K562 (cell line): ENCODE results near the gene MEOX2. TPM values are rescaled to one million over a fixed set of nuclear protein-coding genes. Genes with fewer than 3 reads are reported as not detected.
A peak's percentile ranks its signal among the peaks of the same experiment; 100 is the strongest.

Experiments
- ATAC-seq: fragments of 200-7000 bp; cut with Tn5 transposase; 3 replicates; pipeline ENCODE4 v1.9.1; 2020; ENCODE audit warnings: moderate library complexity
- BruUV-seq: library from RNA; stranded (reverse); fragments of 400-500 nt; replicated peaks from 2 replicates; lab custom pipeline; 2021; lab: Mats Ljungman, UMichigan
- CTCF ChIA-PET: fragments of 300-600 bp; formaldehyde crosslinking; extraction: SDS; loops from one replicate; lab custom pipeline; 2021; ENCODE audit warnings: low intra/inter-chr PET ratio; lab: Yijun Ruan, JAX
- POLR2A ChIA-PET: fragments of 300-600, 350-650 bp; sonication (Branson Sonifier 250); formaldehyde crosslinking; extraction: SDS; loops from one replicate; lab custom pipeline; 2021; ENCODE audit warnings: antibody characterized with exemption, inconsistent platforms; lab: Yijun Ruan, JAX
- DNase-seq, 4 experiments: peaks; one replicate each; pipeline versions ENCODE4 v3.0.0 to v3.0.0-alpha.2; 2011 to 2018; ENCODE audit warnings: low spot score in 3 of 4, mixed read lengths in 3 of 4; ENCODE audit errors: extremely low read depth in 1 of 4
- FAIRE-seq: peaks from 2 replicates; lab custom pipeline; 2011; peaks lifted over from hg19 to GRCh38; lab: Jason Lieb, UNC
- H2AFZ ChIP-seq: 2 replicates; pipeline ENCODE4 v1.6.0; 2011; ENCODE audit warnings: low read depth, low read length, control low read depth, inconsistent platforms
- H3K27ac ChIP-seq: fragments of 200-600 bp; 3 replicates; pipeline ENCODE4 v1.8.0; 2011; ENCODE audit warnings: low read depth, mild to moderate bottlenecking, control low read depth, inconsistent platforms, low read length, moderate library complexity, mixed read lengths; ENCODE audit errors: extremely low read depth
- H3K27me3 ChIP-seq, 2 experiments: fragments of 300-600 bp in 1 of 2; 2 replicates in 1 of 2; 3 replicates in 1 of 2; pipeline versions ENCODE4 v1.6.0 to v1.8.0; 2011; ENCODE audit warnings: inconsistent platforms in 2 of 2, low read length in 2 of 2, mild to moderate bottlenecking in 1 of 2, mixed read lengths in 1 of 2, moderate library complexity in 1 of 2; ENCODE audit not compliant: control insufficient read depth in 2 of 2, insufficient read depth in 2 of 2
- H3K36me3 ChIP-seq: fragments of 300-600 bp; 3 replicates; pipeline ENCODE4 v1.8.0; 2011; ENCODE audit warnings: mild to moderate bottlenecking, low read length, inconsistent platforms; ENCODE audit not compliant: control insufficient read depth, insufficient read depth
- H3K4me1 ChIP-seq, 2 experiments: fragments of 200-600 bp in 1 of 2; replicated peaks in 1 of 2; 2 replicates in 1 of 2; 3 replicates in 1 of 2; pipeline versions ENCODE4 v1.5.1 to v1.8.0; 2011; ENCODE audit warnings: inconsistent platforms in 2 of 2, low read length in 2 of 2, mild to moderate bottlenecking in 1 of 2, mixed read lengths in 1 of 2, moderate library complexity in 1 of 2; ENCODE audit not compliant: control insufficient read depth in 2 of 2, insufficient read depth in 2 of 2
- H3K4me2 ChIP-seq: 2 replicates; pipeline ENCODE4 v1.6.1; 2011; ENCODE audit warnings: low read length, control low read depth, inconsistent platforms, mixed read lengths; ENCODE audit not compliant: insufficient read depth
- H3K4me3 ChIP-seq: fragments of 200-600 bp; sonication (generic), shearing (Covaris generic); 2 replicates; pipeline ENCODE4 v1.5.1; 2016; ENCODE audit warnings: control low read depth, inconsistent platforms
- H3K79me2 ChIP-seq: fragments of 200-600 bp; 3 replicates; pipeline ENCODE4 v1.8.0; 2011; ENCODE audit warnings: low read length, inconsistent platforms; ENCODE audit not compliant: control insufficient read depth, insufficient read depth
- H3K9ac ChIP-seq, 2 experiments: 2 replicates each; pipeline versions ENCODE4 v1.6.0 to v1.6.1; 2011; ENCODE audit warnings: low read depth in 2 of 2, low read length in 2 of 2, control low read depth in 1 of 2, inconsistent platforms in 1 of 2, mild to moderate bottlenecking in 1 of 2, mixed read lengths in 1 of 2; ENCODE audit not compliant: insufficient read depth in 1 of 2
- H3K9me1 ChIP-seq: one replicate; pipeline ENCODE4 v1.6.0; 2011; ENCODE audit warnings: inconsistent platforms, mild to moderate bottlenecking, low read length, moderate library complexity; ENCODE audit not compliant: control insufficient read depth, insufficient read depth
- H3K9me3 ChIP-seq: replicated peaks from 2 replicates; pipeline ENCODE4 v1.5.1; 2011; ENCODE audit warnings: low read depth, low read length, inconsistent platforms; ENCODE audit not compliant: control insufficient read depth, insufficient read depth
- H4K20me1 ChIP-seq: replicated peaks from 2 replicates; pipeline ENCODE4 v1.6.1; 2011; ENCODE audit warnings: low read length, inconsistent platforms, mixed read lengths; ENCODE audit not compliant: control insufficient read depth, insufficient read depth
- ATF3 ChIP-seq, 2 experiments: fragments of 450-650 bp in 1 of 2; sonication (generic) in 1 of 2; formaldehyde crosslinking in 1 of 2; IDR thresholded peaks in 1 of 2; conservative IDR thresholded peaks in 1 of 2; 2 replicates each; pipeline versions ENCODE4 v1.6.1 to v1.8.1; 2016 to 2023; ENCODE audit warnings: mild to moderate bottlenecking in 2 of 2, moderate library complexity in 2 of 2, inconsistent platforms in 1 of 2, missing genetic modification reagents in 1 of 2
- CTBP1 ChIP-seq: fragments of 450-650 bp; IDR thresholded peaks from 2 replicates; pipeline ENCODE4 v1.6.1; 2016; ENCODE audit warnings: borderline replicate concordance
- HMGN3 ChIP-seq: IDR thresholded peaks from 2 replicates; pipeline ENCODE4 v1.6.1; 2011; ENCODE audit warnings: borderline replicate concordance, low read depth, mild to moderate bottlenecking, mixed read lengths, low read length; ENCODE audit not compliant: insufficient read length; ENCODE audit errors: extremely low read depth
- KAT2B ChIP-seq: IDR thresholded peaks from one replicate; pipeline ENCODE4 v1.6.1; 2012; ENCODE audit warnings: low read depth, mild to moderate bottlenecking, control low read depth, inconsistent platforms, low read length, moderate library complexity
- MAFG ChIP-seq: fragments of 450-650 bp; conservative IDR thresholded peaks from 2 replicates; pipeline ENCODE4 v1.6.1; 2016; ENCODE audit warnings: missing genetic modification characterization, missing compliant biosample characterization
- NCOA4 ChIP-seq: fragments of 450-650 bp; IDR thresholded peaks from 2 replicates; pipeline ENCODE4 v1.6.1; 2018; ENCODE audit warnings: mild to moderate bottlenecking; ENCODE audit not compliant: partially characterized antibody
- SMAD4 ChIP-seq: fragments of 250-450 bp; sonication (Bioruptor Pico); conservative IDR thresholded peaks from 2 replicates; pipeline ENCODE4 v1.8.0; 2021; ENCODE audit warnings: inconsistent platforms, mild to moderate bottlenecking, moderate library complexity
- SRSF9 ChIP-seq: fragments of 200-400 bp; formaldehyde crosslinking; IDR thresholded peaks from 2 replicates; pipeline ENCODE4 v1.6.1; 2017; ENCODE audit warnings: low read depth, low read length, borderline replicate concordance
- VEZF1 ChIP-seq: fragments of 200-800 bp; sonication (Bioruptor generic); IDR thresholded peaks from 2 replicates; pipeline ENCODE4 v1.6.1; 2017; ENCODE audit warnings: missing genetic modification characterization, missing compliant biosample characterization
- XRCC4 ChIP-seq: IDR thresholded peaks from one replicate; pipeline ENCODE4 v1.6.1; 2011; ENCODE audit not compliant: insufficient read depth, insufficient read length; ENCODE audit errors: extremely low read depth
- ZEB2 ChIP-seq: fragments of 450-650 bp; IDR thresholded peaks from 2 replicates; pipeline ENCODE4 v1.6.1; 2016
- WGBS: fragments of 100-300 bp; shearing (Covaris generic); methylation state at CpG from one replicate; pipeline ENCODE4 v1.1.6; 2016; ENCODE audit warnings: low coverage, mixed read lengths; ENCODE audit not compliant: insufficient coverage; ENCODE audit errors: missing lambda C conversion rate; 5-methylcytosine and 5-hydroxymethylcytosine counted together
- in situ Hi-C: fragments of 300-500 bp; cut with MboI; formaldehyde crosslinking; loops from 4 replicates; pipeline ENCODE4 v1.15.0; 2018; ENCODE audit warnings: inconsistent platforms, mixed read lengths
- intact Hi-C: fragments of 100-400 bp; cut with micrococcal nuclease; formaldehyde crosslinking; loops from 2 replicates; pipeline ENCODE4 v1.14.2; 2022
- polyA plus RNA-seq, 8 experiments: library from polyadenylated mRNA; depleted of rRNA in 4 of 8; stranded (reverse) in 5 of 8; unstranded in 3 of 8; fragments of >200 nt; fragmentation: Nextera tagmentation in 2 of 8; fragmentation: Illumina TruSeq in 1 of 8; extraction: Ambion mirVana in 2 of 8; extraction: Trizol in 1 of 8; gene quantifications; 2 replicates each; pipeline versions ENCODE4 v1.2.1 to v1.2.3, GENCODE V29; 2011 to 2014; ENCODE audit warnings: inconsistent platforms in 1 of 8, missing spikeins in 1 of 8
- total RNA-seq, 7 experiments: library from RNA; depleted of rRNA in 6 of 7; stranded (reverse); fragments of >200 nt in 6 of 7; fragmentation: Illumina TruSeq in 2 of 7; extraction: Trizol in 2 of 7; gene quantifications; 2 replicates each; pipeline versions ENCODE4 v1.2.1 to v1.2.3, GENCODE V29; 2011 to 2021; ENCODE audit warnings: low replicate concordance in 1 of 7
- TF ChIP-seq, protein P1 (sequence below): sonication (generic); formaldehyde crosslinking; IDR thresholded peaks from 2 replicates; pipeline ENCODE4 v1.8.0; 2022; ENCODE audit warnings: mild to moderate bottlenecking, missing genetic modification reagents
- TF ChIP-seq, protein P2 (sequence below): fragments of 450-650 bp; formaldehyde crosslinking; IDR thresholded peaks from 2 replicates; pipeline ENCODE4 v1.4.0; 2020; ENCODE audit warnings: mild to moderate bottlenecking

Gene MEOX2
- total and polyA plus RNA-seq, 9 of the 15 experiments (the other 6 are each of a cell fraction or from before 2014, with no cell fraction given), result not detected

- no peaks in the 10 kb centered on the region for H3K4me1 ChIP-seq
- FAIRE-seq (no peak), ATAC-seq (no peak), DNase-seq (no peak)
- H3K9me1 ChIP-seq, result no peaks in the 10 kb centered on the region
- no peak overlapping the region for H3K4me2 ChIP-seq
- no peaks in the 10 kb centered on the region for H3K79me2 ChIP-seq
- no peak for TF ChIP-seq NCOA4
- TF ChIP-seq, protein P1, sequence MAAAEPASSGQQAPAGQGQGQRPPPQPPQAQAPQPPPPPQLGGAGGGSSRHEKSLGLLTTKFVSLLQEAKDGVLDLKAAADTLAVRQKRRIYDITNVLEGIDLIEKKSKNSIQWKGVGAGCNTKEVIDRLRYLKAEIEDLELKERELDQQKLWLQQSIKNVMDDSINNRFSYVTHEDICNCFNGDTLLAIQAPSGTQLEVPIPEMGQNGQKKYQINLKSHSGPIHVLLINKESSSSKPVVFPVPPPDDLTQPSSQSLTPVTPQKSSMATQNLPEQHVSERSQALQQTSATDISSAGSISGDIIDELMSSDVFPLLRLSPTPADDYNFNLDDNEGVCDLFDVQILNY (CRISPR knock-in tag), result no peak
- no peak for TF ChIP-seq ATF3 (IDR thresholded peaks at IDR 0.05)
- no peak for TF ChIP-seq ATF3 (CRISPR knock-in tag; conservative IDR thresholded peaks at IDR 0.05)
- TF ChIP-seq SMAD4 (CRISPR knock-in tag), result no peak
- TF ChIP-seq, protein P2, sequence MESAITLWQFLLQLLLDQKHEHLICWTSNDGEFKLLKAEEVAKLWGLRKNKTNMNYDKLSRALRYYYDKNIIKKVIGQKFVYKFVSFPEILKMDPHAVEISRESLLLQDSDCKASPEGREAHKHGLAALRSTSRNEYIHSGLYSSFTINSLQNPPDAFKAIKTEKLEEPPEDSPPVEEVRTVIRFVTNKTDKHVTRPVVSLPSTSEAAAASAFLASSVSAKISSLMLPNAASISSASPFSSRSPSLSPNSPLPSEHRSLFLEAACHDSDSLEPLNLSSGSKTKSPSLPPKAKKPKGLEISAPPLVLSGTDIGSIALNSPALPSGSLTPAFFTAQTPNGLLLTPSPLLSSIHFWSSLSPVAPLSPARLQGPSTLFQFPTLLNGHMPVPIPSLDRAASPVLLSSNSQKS (CRISPR knock-in tag), result no peak
- no peak for TF ChIP-seq CTBP1
- TF ChIP-seq VEZF1 (CRISPR knock-in tag), result no peak
- no peak for TF ChIP-seq SRSF9
- TF ChIP-seq KAT2B, result no peak
- TF ChIP-seq ZEB2, result no peak
- no peak for TF ChIP-seq XRCC4
- TF ChIP-seq HMGN3, result no peak
- TF ChIP-seq MAFG, result no peak
- H3K9ac ChIP-seq, result no peak overlapping the region
- H3K27ac ChIP-seq, result no peak overlapping the region
- in situ Hi-C loops, result no loop called here
- H2AFZ ChIP-seq, result peak overlapping the region; percentile 42; the same call in 1 of the 2 replicates
- H3K4me3 ChIP-seq, result no peak overlapping the region
- no peaks in the 10 kb centered on the region; the same call in 1 of the 2 replicates for H3K9me3 ChIP-seq
- BruUV-seq, result no TSS peak
- ChIA-PET CTCF (no interaction called here), POLR2A (no interaction called here)
- H3K36me3 ChIP-seq, result no peaks in the 10 kb centered on the region
- WGBS, result 6% methylated on average over 2 of the region's 2 CpGs
- intact Hi-C loops, result loop anchor here (10.0 kb wide), 1 partner anchor 456 kb away; no protein-coding TSS in a partner anchor
- no peaks in the 10 kb centered on the region for H4K20me1 ChIP-seq
- no peaks in the 10 kb centered on the region for H3K27me3 ChIP-seq
Measured at GRCh38 chr7:15609287-15609686, 77.2 kb downstream of the MEOX2 start.
